ENCODE measurements around the gene PER3.

PER3 gene

GRCh38 chr1:7842517-7842916 lies 58.4 kb downstream of the PER3 start:
- DNase-seq: no peak

GRCh38 chr1:7845761-7846160 lies 61.7 kb downstream of the PER3 start:
- DNase-seq: no peak

- DNase-seq: no peak
Measured at GRCh38 chr1:7846656-7847055, 62.6 kb downstream of the PER3 start.

GRCh38 chr1:7847599-7847998 lies 63.5 kb downstream of the PER3 start:
- DNase-seq: no peak

GRCh38 chr1:7850786-7851185 lies 66.7 kb downstream of the PER3 start:
- no peak for DNase-seq

GRCh38 chr1:7852804-7853683 lies 69.0 kb downstream of the PER3 start, which contains the start of gene UTS2:
Gene UTS2, minus strand, starts transcription at chr1:7853065. Its CDS starts 62 bp downstream, at chr1:7853003.
- no peak for DNase-seq

- no peak for DNase-seq
Measured at GRCh38 chr1:7853684-7854026, 69.6 kb downstream of the PER3 start.

- no peak for DNase-seq
Measured at GRCh38 chr1:7856345-7856744, 72.3 kb downstream of the PER3 start.

- no peak for DNase-seq
Measured at GRCh38 chr1:7857000-7857399, 72.9 kb downstream of the PER3 start.

- no peak for DNase-seq
Measured at GRCh38 chr1:7857985-7858384, 73.9 kb downstream of the PER3 start.

- no peak for DNase-seq
Measured at GRCh38 chr1:7859406-7859805, 75.3 kb downstream of the PER3 start.

GRCh38 chr1:7860130-7860529 lies 76.0 kb downstream of the PER3 start:
- no peak for DNase-seq

- no peak for DNase-seq
Measured at GRCh38 chr1:7861452-7861851, 77.4 kb downstream of the PER3 start.

GRCh38 chr1:7862211-7863060 lies 78.3 kb downstream of the PER3 start:
- DNase-seq: no peak

GRCh38 chr1:7863756-7864328 lies 79.8 kb downstream of the PER3 start:
- DNase-seq: no peak

- DNase-seq: no peak
Measured at GRCh38 chr1:7865978-7866377, 81.9 kb downstream of the PER3 start.

- DNase-seq: no peak
Measured at GRCh38 chr1:7868070-7868780, 84.1 kb downstream of the PER3 start.

- no peak for DNase-seq
Measured at GRCh38 chr1:7869136-7869920, 85.2 kb downstream of the PER3 start.

- DNase-seq: no peak
Measured at GRCh38 chr1:7871136-7871535, 87.0 kb downstream of the PER3 start.

GRCh38 chr1:7873801-7874795 lies 90.0 kb downstream of the PER3 start:
- DNase-seq: no peak

- no peak for DNase-seq
Measured at GRCh38 chr1:7878027-7878426, 93.9 kb downstream of the PER3 start.

Measured in stimulated activated CD4-positive, alpha-beta T cell treated with anti-CD3 and anti-CD28 coated beads, Interleukin-2, amount 100 ng/mL, for 48 hours (primary cell).